GM19099 (cell line): Measurements from ENCODE around the gene ABCD1.

ENCODE experiments used
- POLR2A ChIP-seq: IDR thresholded peaks from 3 replicates; pipeline ENCODE4 v1.6.1; 2011; ENCODE audit warnings: low read depth; ENCODE audit not compliant: insufficient read length; ENCODE audit errors: extremely low read depth

ABCD1 gene

GRCh38 chrX:153744210-153745066, 19.8 kb downstream of the ABCD1 start:
- TF ChIP-seq POLR2A = no peak

GRCh38 chrX:153746359-153746758, 21.7 kb downstream of the ABCD1 start:
- TF ChIP-seq POLR2A = no peak

GRCh38 chrX:153750127-153750774, 25.6 kb downstream of the ABCD1 start:
- TF ChIP-seq POLR2A = no peak

GRCh38 chrX:153755136-153755535, 30.5 kb downstream of the ABCD1 start:
- TF ChIP-seq POLR2A = no peak

GRCh38 chrX:153761863-153762262, 37.2 kb downstream of the ABCD1 start:
- no peak for TF ChIP-seq POLR2A

GRCh38 chrX:153762626-153763173, 38.0 kb downstream of the ABCD1 start:
- no peak for TF ChIP-seq POLR2A

- TF ChIP-seq POLR2A = no peak
Measured at GRCh38 chrX:153763298-153763932, 38.8 kb downstream of the ABCD1 start.

- no peak for TF ChIP-seq POLR2A
Measured at GRCh38 chrX:153763989-153764755, 39.5 kb downstream of the ABCD1 start, which contains the start of gene PLXNB3. Gene PLXNB3 (plus strand): TSS chrX:153764249. CDS start chrX:153765536, 1,287 bp downstream.

GRCh38 chrX:153764786-153765137, 40.1 kb downstream of the ABCD1 start:
- TF ChIP-seq POLR2A = no peak

- TF ChIP-seq POLR2A = no peak
Measured at GRCh38 chrX:153765138-153766079, 40.8 kb downstream of the ABCD1 start.

GRCh38 chrX:153766098-153766817, 41.6 kb downstream of the ABCD1 start:
- no peak for TF ChIP-seq POLR2A

- TF ChIP-seq POLR2A = no peak
Measured at GRCh38 chrX:153766871-153767673, 42.4 kb downstream of the ABCD1 start.

- TF ChIP-seq POLR2A = no peak
Measured at GRCh38 chrX:153767674-153768055, 43.0 kb downstream of the ABCD1 start.
